ENCODE results near the gene PURB.
"Not testable (repeated sequence)": the region's sequence is repeated elsewhere in the genome, so short reads cannot be mapped to it uniquely, and the experiment has no call there.

PURB gene

GRCh38 chr7:44853391-44853790, 31.9 kb downstream of the PURB start:
- H3K36me3 ChIP-seq (ENCODE audit: control insufficient read depth, insufficient read depth, low read length): no peaks in the 10 kb centered on the region

DNA sequence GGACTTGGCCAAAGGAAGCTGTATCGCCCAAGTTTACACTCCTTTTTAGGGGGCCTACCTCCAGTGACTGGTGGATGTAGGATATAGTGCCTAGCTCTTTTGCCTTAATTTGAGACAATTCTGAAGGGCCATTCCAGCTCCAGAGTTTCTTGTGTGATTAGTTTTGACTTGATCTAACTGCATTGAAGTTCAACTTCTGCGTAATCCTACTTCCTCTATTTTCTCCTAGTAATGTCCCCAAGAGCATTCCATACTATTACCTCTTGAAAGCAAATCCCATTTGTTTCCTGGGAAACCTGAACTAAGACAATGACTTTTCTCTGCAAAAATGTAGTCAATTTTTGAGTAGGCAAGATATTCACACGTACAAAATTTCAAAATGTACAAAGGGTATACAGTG, 32.7 kb downstream of the PURB start:
- WGBS, 2 experiments (ENCODE audit: insufficient coverage in 2 of 2): 88 to 90% methylated on average over 2 to 3 of the region's 3 CpGs
- H3K4me3 ChIP-seq (ENCODE audit: extremely low read depth, insufficient read depth, low read length, poor library complexity, severe bottlenecking): no peak overlapping the region
- no peaks in the 10 kb centered on the region for H3K36me3 ChIP-seq (ENCODE audit: control insufficient read depth, insufficient read depth, low read length)
- no peaks in the 10 kb centered on the region for H3K9me3 ChIP-seq (ENCODE audit: control insufficient read depth, low read length)
- peaks cover 3% of the 10 kb centered on the region for H3K4me1 ChIP-seq (ENCODE audit: control insufficient read depth, insufficient read depth, low read length, poor library complexity, severe bottlenecking)
- no peak overlapping the region for H3K27ac ChIP-seq (ENCODE audit: low read depth, low read length, severe bottlenecking)

More at GRCh38 chr7:44853391-44853790, 31.9 kb downstream of the PURB start:
- 87 to 96% methylated on average over 3 of the region's 3 CpGs for WGBS, 2 experiments (ENCODE audit: insufficient coverage in 2 of 2)
- peaks cover 3% of the 10 kb centered on the region for H3K4me1 ChIP-seq (ENCODE audit: control insufficient read depth, insufficient read depth, low read length, poor library complexity, severe bottlenecking)
- H3K4me3 ChIP-seq (ENCODE audit: extremely low read depth, insufficient read depth, low read length, poor library complexity, severe bottlenecking): no peak overlapping the region
- H3K27ac ChIP-seq (ENCODE audit: low read depth, low read length, severe bottlenecking): no peak overlapping the region
- H3K9me3 ChIP-seq (ENCODE audit: control insufficient read depth, low read length): no peaks in the 10 kb centered on the region

GRCh38 chr7:44849885-44850544, 35.3 kb downstream of the PURB start:
- no peaks in the 10 kb centered on the region for H3K36me3 ChIP-seq (ENCODE audit: control insufficient read depth, insufficient read depth, low read length)
- whole genome bisulfite sequencing, 2 experiments (ENCODE audit: insufficient coverage in 2 of 2): 70 to 95% methylated on average over 2 to 4 of the region's 5 CpGs
- H3K27ac ChIP-seq (ENCODE audit: low read depth, low read length, severe bottlenecking): no peak overlapping the region
- H3K4me1 ChIP-seq (ENCODE audit: control insufficient read depth, insufficient read depth, low read length, poor library complexity, severe bottlenecking): peaks cover 3% of the 10 kb centered on the region
- no peak overlapping the region for H3K4me3 ChIP-seq (ENCODE audit: extremely low read depth, insufficient read depth, low read length, poor library complexity, severe bottlenecking)
- H3K9me3 ChIP-seq (ENCODE audit: control insufficient read depth, low read length): no peaks in the 10 kb centered on the region

GRCh38 chr7:44849259-44849884, 36.0 kb downstream of the PURB start:
- Histone ChIP-seq H3K4me3 (ENCODE audit: extremely low read depth, insufficient read depth, low read length, poor library complexity, severe bottlenecking) (peak overlapping the region; percentile 76), H3K36me3 (ENCODE audit: control insufficient read depth, insufficient read depth, low read length) (no peaks in the 10 kb centered on the region), H3K9me3 (ENCODE audit: control insufficient read depth, low read length) (no peaks in the 10 kb centered on the region), H3K27ac (ENCODE audit: low read depth, low read length, severe bottlenecking) (no peak overlapping the region), H3K4me1 (ENCODE audit: control insufficient read depth, insufficient read depth, low read length, poor library complexity, severe bottlenecking) (peaks cover 3% of the 10 kb centered on the region)
- 95% methylated on average over 3 of the region's 10 CpGs; no CpG with 5 or more reads in 1 of the 2 experiments for WGBS, 2 experiments (ENCODE audit: insufficient coverage in 2 of 2)

DNA sequence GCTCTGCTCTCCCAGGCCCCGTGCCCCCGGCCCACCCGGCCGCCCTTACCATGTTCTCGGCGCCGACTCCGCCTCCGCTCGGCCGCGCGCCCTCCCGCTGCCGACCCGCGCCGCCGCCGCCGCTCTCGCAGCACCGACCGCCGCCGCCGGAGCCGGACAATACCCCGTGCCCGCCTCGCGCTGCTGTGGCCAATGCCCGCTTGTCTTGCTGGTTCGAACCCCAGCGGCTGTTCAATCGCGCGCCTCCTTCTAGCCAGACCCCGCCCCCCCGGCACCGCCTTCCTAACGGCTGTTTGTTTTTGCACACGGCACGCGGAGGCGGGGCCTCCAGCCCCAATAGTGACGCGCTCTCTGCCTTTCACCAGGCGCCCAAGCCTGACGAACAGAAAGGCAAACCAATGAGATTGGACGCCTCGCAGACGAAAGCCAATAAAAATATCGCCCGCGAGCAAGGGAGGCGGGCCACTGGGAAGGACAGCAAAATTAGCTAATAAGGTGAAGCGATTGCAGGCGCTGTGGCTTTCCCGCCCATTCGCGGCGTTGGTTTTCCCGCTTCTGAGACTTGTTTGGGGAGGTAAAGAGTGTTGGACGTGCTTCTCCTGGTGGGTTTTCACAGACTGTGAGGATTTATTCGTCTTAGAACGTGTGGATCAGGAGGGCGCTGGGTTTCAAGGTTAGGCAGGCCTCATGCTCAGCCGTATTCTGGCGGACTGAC, 37.3 kb downstream of the PURB start, which contains the start of gene H2AZ2:
Gene H2AZ2 (minus strand): TSS at position 168 of the 715 bp plus-strand sequence. CDS start 116 bp downstream, at position 52.
- H3K4me1 ChIP-seq (ENCODE audit: control insufficient read depth, insufficient read depth, low read length, poor library complexity, severe bottlenecking): peaks cover 3% of the 10 kb centered on the region
- no peaks in the 10 kb centered on the region for H3K9me3 ChIP-seq (ENCODE audit: control insufficient read depth, low read length)
- 0% methylated on average over 54 to 62 of the region's 70 CpGs for WGBS, 2 experiments (ENCODE audit: insufficient coverage in 2 of 2)
- H3K27ac ChIP-seq (ENCODE audit: low read depth, low read length, severe bottlenecking): peak within 1 kb of the TSS; percentile 95
- peak within 1 kb of the TSS; percentile 76 for H3K4me3 ChIP-seq (ENCODE audit: extremely low read depth, insufficient read depth, low read length, poor library complexity, severe bottlenecking)
- peaks cover 7% of the 10 kb centered on the region for H3K36me3 ChIP-seq (ENCODE audit: control insufficient read depth, insufficient read depth, low read length)

DNA sequence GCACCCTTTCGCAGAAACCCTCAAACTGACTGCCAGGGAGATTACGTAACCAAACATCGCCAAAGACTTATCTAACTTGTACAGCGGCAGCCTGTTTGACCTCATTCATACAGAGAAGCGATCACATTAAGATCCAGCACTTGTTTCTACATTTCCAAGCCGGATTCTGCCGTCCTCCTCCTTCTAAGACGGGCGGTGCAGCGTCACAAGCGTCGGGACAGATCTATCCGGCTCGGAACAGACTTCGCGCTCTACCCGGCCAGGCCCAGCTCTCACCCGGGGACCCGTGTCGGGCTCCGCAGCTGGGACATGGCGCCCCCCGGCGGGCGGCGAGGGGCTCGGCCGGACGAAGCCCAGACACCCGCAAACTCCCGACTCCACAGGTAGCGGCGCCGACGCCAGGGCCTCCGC, 37.8 kb downstream of the PURB start:
- H3K36me3 ChIP-seq (ENCODE audit: control insufficient read depth, insufficient read depth, low read length): peaks cover 12% of the 10 kb centered on the region
- peak overlapping the region; percentile 76 for H3K4me3 ChIP-seq (ENCODE audit: extremely low read depth, insufficient read depth, low read length, poor library complexity, severe bottlenecking)
- peak overlapping the region; percentile 95 for H3K27ac ChIP-seq (ENCODE audit: low read depth, low read length, severe bottlenecking)
- 0 to 1% methylated on average over 36 of the region's 36 CpGs for WGBS, 2 experiments (ENCODE audit: insufficient coverage in 2 of 2)
- no peaks in the 10 kb centered on the region for H3K9me3 ChIP-seq (ENCODE audit: control insufficient read depth, low read length)
- peaks cover 3% of the 10 kb centered on the region for H3K4me1 ChIP-seq (ENCODE audit: control insufficient read depth, insufficient read depth, low read length, poor library complexity, severe bottlenecking)

- WGBS, 2 experiments (ENCODE audit: insufficient coverage in 2 of 2): 3 to 6% methylated on average over 9 to 10 of the region's 12 CpGs
- Histone ChIP-seq H3K4me3 (ENCODE audit: extremely low read depth, insufficient read depth, low read length, poor library complexity, severe bottlenecking) (peak overlapping the region; percentile 76), H3K4me1 (ENCODE audit: control insufficient read depth, insufficient read depth, low read length, poor library complexity, severe bottlenecking) (peaks cover 3% of the 10 kb centered on the region)
Measured at GRCh38 chr7:44846816-44847508, 38.4 kb downstream of the PURB start.

GRCh38 chr7:44846390-44846789, 38.9 kb downstream of the PURB start:
- WGBS, 2 experiments (ENCODE audit: insufficient coverage in 2 of 2): 75 to 80% methylated on average over 7 to 10 of the region's 11 CpGs
- not testable (repeated sequence) for H3K9me3 ChIP-seq (ENCODE audit: control insufficient read depth, low read length); H3K27ac ChIP-seq (ENCODE audit: low read depth, low read length, severe bottlenecking); H3K4me1 ChIP-seq (ENCODE audit: control insufficient read depth, insufficient read depth, low read length, poor library complexity, severe bottlenecking)
- Histone ChIP-seq H3K36me3 (ENCODE audit: control insufficient read depth, insufficient read depth, low read length) (peaks cover 23% of the 10 kb centered on the region), H3K4me3 (ENCODE audit: extremely low read depth, insufficient read depth, low read length, poor library complexity, severe bottlenecking) (peak overlapping the region; percentile 76)

More at GRCh38 chr7:44846816-44847508, 38.4 kb downstream of the PURB start:
- Histone ChIP-seq H3K27ac (ENCODE audit: low read depth, low read length, severe bottlenecking) (peak overlapping the region; percentile 95), H3K9me3 (ENCODE audit: control insufficient read depth, low read length) (no peaks in the 10 kb centered on the region), H3K36me3 (ENCODE audit: control insufficient read depth, insufficient read depth, low read length) (peaks cover 18% of the 10 kb centered on the region)

DNA sequence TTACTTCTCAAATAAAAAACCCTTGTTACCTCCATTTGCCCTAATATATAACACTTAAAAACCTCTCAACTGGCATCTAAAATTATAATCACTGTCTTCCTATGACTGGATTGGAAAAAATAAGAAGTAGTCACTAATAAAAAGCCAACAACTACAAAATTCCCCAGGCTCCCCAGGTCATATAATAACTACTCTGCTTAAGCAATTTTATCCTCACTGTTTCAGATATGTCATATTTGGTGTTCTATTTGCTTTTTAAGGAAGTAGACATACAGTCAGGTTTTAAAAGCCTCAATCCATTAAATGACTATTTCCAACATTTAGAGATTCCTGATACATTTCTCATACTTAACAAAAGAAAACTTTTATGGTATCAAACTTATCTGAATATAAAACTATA, 39.9 kb downstream of the PURB start:
- H3K9me3 ChIP-seq (ENCODE audit: control insufficient read depth, low read length): no peaks in the 10 kb centered on the region
- no peak overlapping the region for H3K4me3 ChIP-seq (ENCODE audit: extremely low read depth, insufficient read depth, low read length, poor library complexity, severe bottlenecking)
- H3K36me3 ChIP-seq (ENCODE audit: control insufficient read depth, insufficient read depth, low read length): peaks cover 33% of the 10 kb centered on the region
- H3K27ac ChIP-seq (ENCODE audit: low read depth, low read length, severe bottlenecking): no peak overlapping the region
- H3K4me1 ChIP-seq (ENCODE audit: control insufficient read depth, insufficient read depth, low read length, poor library complexity, severe bottlenecking): peaks cover 3% of the 10 kb centered on the region

DNA sequence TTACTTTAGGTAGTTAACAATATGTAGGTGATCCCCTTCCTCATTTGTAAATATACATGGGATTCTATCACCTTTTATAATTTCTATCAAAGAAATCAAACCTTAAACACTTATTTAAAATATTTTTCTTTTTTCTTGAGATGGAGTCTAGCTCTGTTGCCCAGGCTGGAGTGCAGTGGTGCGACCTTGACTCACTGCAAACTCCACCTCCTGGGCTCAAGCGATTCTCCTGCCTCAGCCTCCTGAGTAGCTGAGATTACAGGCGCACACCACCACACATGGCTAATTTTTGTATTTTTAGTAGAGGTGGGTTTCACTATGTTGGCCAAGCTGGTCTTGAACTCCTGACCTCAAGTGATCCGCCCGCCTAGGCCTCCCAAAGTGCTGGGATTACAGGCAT, 41.9 kb downstream of the PURB start:
- not testable (repeated sequence) for H3K9me3 ChIP-seq (ENCODE audit: control insufficient read depth, low read length); H3K4me3 ChIP-seq (ENCODE audit: extremely low read depth, insufficient read depth, low read length, poor library complexity, severe bottlenecking); H3K27ac ChIP-seq (ENCODE audit: low read depth, low read length, severe bottlenecking); H3K4me1 ChIP-seq (ENCODE audit: control insufficient read depth, insufficient read depth, low read length, poor library complexity, severe bottlenecking)
- peaks cover 53% of the 10 kb centered on the region for H3K36me3 ChIP-seq (ENCODE audit: control insufficient read depth, insufficient read depth, low read length)
- 100% methylated on average over 1 to 2 of the region's 5 CpGs for WGBS, 2 experiments (ENCODE audit: insufficient coverage in 2 of 2)

Data from mesodermal cell (in vitro differentiated cells).